HS-27A (cell line): ENCODE data around the gene CHST10.
"Not testable (repeated sequence)": the region's sequence is repeated elsewhere in the genome, so short reads cannot be mapped to it uniquely, and the experiment has no call there.

Experiments used
- DNase-seq: peaks from one replicate; pipeline ENCODE4 v3.0.0-alpha.2; 2012; ENCODE audit warnings: low read depth, missing footprints

CHST10 gene, protein sequence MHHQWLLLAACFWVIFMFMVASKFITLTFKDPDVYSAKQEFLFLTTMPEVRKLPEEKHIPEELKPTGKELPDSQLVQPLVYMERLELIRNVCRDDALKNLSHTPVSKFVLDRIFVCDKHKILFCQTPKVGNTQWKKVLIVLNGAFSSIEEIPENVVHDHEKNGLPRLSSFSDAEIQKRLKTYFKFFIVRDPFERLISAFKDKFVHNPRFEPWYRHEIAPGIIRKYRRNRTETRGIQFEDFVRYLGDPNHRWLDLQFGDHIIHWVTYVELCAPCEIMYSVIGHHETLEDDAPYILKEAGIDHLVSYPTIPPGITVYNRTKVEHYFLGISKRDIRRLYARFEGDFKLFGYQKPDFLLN

DNA sequence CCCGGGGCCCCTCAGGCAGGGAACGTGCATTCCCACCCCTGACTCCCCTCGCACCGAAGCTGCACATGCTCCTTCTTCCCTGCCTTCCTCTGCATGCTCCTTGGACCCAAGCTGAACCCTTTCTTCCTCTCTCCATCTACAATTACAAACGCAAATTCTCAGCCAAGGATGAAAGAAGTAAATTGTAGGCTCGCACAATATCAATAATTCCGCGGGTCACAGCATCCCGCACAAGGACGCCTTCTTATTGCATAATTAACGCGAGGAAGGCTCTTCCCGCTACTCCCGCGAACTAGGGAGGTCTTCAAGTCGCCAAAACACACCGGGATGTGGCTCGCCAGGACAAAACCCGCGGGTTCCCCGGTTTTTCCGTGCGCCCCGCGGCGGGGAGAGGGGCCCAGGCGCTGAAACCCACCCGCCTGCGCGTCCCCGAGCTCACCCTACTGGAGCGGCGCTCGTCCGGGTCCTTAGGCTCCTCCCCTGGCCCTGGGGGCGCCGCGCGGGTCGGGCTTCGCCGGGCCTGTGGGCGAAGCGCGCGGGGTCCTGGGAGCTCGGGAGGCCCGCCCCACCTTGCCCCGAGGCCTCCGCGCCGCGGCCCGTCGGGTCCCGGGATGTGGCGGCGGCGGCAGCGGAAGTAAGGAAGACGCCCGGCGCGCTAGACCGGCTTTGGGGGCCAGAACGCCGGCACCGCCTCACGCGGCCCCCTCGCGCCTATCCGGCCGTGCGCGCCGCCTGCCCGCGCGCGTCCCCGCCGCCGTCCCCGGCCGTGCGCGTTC lies at the start of gene CHST10:
TSS of gene CHST10 (minus strand) at position 734 of the 776 bp plus-strand sequence. CDS start 10,993 bp downstream, outside the sequence.
- no peak for DNase-seq

DNA sequence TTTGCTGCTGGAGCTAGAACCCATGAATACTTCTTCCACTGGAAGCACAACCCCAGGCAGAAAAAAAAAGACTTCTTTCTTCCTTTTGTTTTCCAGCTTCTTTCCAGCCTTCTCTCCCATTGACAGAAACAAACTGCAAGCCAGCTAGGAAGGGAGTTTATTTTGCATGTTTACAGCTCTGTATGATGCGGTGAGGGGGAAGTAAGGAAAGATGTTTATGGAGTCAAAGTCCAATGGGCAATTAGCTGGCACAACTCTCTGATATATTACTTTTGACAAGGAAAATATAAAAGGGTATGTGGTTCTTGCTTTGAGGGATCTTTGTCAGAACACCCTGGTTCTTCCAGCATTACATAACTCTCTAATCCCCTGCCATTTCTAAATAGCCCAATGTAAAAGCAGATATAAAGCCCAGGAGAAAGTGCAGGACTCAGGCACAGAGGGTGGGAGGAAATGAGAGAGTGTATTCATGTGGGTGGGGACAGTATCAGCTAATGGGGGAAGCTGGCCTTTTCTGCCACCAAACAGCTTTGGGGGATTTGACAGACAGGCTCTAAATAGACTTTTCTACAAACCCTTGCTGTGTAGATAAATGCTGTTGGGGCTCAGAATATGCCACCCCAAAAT lies 43.5 kb upstream of the CHST10 start:
- no peak for DNase-seq

DNA sequence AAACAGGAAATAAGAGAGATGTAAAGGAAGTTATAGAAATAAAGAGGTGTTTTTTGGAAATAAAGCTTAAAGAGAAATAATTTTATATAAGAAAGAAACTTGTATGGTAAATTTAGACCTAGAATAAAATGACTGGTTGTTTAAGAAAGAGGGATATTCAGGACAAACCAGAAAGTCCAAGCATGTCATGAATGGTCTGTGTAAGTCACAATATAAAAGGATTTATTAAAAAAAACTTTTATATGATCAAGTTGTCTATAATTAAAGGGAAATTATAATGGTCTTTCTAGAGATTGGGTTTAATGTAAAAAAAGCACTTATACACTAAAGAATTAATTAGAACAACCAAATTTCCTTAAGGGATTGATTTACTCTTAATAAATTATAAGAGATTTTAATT lies 38.9 kb upstream of the CHST10 start:
- DNase-seq: not testable (repeated sequence)

DNA sequence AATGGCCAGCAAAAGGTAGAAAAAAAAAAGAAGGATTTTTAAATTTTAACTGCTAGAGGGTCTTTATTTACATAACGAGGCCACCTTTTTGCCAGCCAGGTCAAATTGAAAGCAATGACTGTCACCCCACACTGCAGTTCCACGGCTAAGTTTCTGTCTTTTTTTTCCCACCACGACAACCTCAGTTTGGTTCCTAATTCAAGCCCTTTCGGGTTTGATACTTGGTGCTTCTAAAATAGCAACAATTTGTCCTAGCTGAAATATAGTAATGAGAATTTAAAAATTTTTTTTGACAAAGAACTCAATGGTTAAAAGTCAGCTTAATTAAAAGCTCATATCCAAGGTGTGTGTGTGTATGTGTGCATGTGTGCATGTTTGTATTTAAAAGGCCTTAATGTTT lies 36.4 kb upstream of the CHST10 start:
- DNase-seq: no peak

DNA sequence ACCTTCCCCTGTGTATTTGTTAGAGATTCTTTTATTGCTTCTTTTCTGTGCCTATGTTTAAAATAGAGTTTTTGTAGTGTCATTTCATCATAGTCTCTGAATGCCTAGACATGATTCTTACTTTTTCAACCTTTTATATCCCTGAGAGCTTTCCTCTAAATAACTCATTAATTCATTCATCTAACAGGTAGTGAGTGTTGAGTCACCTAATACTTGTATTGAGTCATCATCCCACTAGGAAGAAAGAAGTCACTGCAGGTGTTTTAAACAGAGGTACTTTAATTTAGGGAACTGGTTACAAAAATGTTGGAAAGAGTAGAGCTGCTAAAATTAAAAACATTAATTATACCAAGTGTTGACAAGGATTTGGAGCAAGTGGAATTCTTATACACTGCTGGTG lies 34.3 kb upstream of the CHST10 start:
- no peak for DNase-seq

DNA sequence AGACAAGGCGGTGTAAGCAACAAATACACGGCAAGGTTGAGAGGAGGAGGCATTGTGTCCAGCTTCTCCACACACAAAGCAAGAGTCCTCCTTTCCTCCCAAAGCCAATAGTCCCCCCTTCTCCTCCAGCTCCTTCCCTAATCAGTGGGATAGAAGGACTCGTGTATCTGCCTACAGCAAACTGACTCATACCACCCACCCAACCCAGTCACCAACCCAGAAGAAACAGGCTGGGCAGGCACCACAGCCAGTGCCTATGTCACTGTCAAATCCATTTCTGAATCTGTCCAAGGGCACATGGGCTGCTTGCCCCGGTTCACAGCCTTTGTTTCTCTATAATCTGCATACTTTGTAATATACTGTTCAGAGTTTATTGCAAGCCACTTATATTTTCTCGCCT lies 33.6 kb upstream of the CHST10 start:
- DNase-seq: no peak

DNA sequence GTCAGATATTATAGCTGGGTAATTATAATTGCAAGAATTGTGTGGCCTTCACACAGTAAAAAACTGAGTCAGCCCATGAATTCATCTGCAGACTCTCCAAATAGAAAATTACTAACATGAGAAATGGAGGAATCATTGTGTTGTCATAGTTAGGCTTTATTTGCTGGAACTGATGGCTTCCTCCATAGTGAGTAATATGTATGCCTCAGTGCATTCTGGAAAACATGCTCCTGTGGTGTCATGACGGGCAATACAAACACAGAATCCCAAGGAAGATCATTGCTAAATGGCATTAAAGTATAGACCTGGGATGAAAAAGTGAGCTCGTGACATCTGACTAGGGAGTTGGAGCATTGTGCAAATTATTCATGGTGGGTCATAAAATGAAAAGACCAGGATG lies 29.2 kb upstream of the CHST10 start:
- no peak for DNase-seq

DNA sequence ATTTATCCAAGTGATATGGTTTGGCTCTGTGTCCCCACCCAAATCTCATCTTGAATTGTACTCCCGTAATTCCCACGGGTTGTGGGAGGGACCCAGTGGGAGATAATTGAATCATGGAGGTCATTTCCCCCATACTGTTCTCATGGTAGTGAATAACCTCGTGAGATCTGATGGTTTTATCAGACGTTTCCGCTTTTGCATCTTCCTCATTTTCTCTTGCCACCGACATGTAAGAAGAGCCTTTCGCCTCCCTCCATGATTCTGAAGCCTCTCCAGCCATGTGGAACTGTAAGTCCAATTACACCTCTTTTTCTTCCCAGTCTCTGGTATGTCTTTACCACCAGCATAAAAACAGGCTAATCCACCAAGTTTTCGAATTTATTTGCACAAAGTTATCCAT lies 20.3 kb upstream of the CHST10 start:
- no peak for DNase-seq

DNA sequence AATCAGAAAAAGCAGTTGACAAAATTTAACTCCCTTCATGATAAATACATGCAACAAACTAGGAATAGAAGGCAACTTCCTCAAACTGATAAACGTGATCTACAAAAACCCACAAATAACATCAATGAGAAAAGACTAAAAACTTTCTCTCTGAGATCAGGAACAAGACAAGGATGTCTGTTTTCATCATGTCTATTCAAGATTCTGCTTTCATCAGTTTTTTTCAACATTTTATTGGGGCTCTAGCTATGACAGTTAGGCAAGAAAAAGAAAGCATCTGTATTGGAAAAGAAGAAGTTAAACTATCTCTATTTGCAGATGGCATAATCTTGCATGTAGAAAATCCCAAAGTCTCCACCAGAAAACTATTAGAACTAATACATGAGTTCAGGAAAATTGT lies 12.3 kb upstream of the CHST10 start:
- DNase-seq: no peak

DNA sequence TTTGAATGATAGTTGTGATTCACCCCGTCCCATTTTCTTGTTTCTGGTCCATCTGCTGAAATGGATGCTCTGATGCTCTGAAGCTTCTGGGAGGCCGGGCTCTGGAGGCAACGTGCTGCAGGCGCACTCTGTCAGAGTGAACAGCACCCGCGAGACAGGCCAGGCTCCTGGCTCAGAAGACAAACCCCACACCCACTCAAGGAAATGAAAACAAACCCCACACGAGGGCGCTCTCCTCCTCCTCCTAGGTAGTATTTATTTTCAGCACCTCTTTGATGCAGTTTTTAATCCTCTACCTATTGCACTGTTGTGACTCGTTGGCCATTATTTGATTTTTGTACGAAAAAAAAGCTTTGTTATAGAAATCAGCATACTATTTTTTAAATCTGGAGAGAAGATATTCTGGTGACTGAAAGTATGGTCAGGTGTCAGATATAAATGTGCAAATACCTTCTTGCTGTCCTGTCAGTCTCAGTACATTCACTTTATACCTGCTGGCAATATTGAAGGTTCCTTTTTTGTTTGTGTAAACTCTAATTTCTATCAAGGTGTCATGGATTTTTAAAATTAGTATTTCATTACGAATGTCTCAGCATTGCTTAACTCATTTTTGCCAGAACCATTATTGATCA lies 10.3 kb upstream of the CHST10 start:
- no peak for DNase-seq

DNA sequence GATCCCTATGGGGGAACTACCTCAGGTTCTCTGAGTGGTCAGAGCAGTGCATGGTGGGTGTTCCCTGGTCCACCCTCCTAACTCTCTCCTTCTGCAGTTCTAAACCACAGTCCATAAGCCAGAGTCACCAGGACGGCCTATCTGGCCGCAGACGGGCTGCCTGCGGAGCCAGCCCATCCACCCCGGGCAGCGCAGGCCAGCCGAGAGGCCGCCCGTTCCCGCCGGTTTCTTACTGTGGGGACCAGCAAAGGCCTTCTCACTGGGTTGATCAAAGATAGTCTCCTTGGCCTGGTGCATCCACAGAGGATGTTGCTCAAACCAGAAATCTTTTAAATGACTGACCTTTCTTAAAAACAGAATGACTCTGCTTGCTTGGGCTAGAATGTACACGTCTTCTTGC lies 9.6 kb upstream of the CHST10 start:
- no peak for DNase-seq

DNA sequence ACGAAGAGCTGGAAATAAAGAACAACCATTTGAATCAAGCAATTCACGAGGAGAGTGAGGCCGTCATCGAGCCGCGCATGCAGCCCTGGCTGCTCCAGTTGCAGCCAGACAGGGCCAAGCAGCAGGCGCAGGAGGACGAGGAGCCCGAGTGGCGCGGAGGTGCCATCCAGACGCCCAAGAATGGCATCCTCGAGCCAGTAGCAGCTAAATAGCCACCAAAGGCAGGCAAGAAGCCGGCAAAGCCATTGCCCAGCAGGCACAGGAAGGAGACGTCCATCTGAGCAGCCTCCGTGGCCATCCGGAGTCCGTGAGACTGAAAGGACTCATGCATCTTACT lies 8.9 kb upstream of the CHST10 start:
- no peak for DNase-seq

DNA sequence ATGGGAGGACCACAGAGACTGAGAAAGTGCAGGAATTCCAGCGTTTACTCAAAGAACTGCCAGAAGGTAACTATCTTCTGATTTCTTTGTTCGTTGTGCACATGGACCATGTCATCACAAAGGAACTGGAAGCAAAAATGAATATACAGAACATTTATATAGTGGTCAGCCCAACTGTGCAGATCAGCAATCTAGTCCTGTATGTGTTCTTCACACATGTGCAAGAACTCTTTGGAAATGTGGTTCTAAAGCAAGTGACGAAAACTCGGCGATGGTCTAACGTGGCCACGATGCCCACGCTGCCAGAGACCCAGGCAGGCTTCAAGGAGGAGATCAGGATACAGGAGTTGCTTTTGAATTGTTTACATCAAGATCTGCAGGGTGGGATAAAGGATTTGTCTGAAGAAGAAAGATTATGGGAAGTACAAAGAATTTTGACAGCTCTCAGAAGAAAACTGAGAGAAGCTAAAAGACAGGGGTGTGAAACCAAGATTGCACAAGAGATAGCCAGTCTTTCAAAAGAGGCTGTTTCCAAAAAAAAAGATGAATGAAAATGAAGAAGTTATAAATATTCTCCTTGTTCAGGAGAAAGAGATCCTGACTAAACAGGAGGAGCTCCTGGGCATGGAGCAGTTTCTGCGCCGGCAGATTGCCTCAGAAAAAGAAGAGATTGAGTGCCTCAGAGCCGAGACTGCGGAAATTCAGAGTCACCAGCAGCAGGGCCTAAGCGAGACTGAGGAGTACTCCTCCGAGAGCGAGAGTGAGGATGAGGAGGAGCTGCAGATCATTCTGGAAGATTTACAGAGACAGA lies 8.3 kb upstream of the CHST10 start:
- DNase-seq: no peak

DNA sequence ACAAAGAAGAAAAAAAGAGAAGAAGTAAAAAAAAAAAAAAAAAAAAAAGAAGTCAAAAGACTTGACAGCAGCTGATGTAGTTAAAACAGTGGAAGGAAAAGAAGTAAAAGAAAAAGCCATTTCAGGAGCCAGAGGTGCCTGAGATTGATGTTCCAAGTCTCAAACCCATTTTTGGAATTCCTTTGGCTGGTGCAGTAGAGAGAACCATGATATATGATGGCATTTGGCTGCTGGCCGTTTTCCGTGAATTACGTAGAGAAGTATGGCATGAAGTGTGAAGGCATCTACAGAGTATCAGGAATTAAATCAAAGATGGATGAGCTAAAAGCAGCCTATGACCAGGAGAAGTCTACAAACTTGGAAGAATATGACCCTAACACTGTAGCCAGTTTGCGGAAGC lies 7.6 kb upstream of the CHST10 start:
- DNase-seq: no peak

DNA sequence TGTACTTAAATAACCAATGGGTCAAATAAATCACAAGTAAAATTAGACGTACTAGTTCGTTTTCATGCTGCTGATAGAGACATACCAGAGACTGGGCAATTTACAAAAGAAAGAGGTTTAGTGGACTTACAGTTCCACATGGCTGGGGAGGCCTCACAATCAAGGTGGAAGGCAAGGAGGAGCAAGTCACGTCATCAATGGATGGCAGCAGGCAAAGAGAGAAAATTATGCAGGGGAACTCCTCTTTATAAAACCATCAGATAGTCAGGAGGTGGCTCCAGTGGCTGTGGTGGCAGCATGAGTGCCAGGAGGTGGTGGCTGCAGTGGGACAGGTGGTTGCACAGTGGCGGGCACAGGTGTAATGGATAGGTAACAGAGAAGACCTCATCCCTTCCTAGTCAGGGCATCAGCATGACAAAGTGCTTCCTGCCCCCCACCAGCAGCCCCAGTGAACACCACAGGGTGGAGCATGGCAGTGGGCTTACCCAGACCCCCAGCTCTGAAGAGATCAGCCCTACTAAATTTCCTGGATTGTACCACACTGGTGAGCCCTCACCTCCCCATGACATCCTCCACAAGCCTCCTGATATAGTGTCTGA lies 6.9 kb upstream of the CHST10 start:
- no peak for DNase-seq

DNA sequence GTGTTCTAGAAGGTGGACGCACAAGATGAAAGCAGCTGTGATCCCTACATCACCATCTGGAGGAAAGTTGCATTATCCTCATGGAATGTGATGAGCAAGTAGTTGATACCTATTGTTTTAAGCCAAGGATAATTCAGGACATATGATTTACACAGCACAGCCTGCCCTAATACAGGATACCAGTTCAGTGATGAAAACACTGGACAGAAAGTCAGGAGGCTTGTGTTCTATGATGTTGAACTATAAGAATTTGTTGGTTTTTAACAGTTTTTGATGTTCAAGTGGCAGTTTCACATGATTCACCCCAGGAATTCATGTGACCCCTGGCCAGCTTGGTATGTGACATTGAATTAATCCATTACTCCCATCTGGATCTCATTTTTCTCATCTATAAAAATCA lies 6.2 kb upstream of the CHST10 start:
- no peak for DNase-seq

DNA sequence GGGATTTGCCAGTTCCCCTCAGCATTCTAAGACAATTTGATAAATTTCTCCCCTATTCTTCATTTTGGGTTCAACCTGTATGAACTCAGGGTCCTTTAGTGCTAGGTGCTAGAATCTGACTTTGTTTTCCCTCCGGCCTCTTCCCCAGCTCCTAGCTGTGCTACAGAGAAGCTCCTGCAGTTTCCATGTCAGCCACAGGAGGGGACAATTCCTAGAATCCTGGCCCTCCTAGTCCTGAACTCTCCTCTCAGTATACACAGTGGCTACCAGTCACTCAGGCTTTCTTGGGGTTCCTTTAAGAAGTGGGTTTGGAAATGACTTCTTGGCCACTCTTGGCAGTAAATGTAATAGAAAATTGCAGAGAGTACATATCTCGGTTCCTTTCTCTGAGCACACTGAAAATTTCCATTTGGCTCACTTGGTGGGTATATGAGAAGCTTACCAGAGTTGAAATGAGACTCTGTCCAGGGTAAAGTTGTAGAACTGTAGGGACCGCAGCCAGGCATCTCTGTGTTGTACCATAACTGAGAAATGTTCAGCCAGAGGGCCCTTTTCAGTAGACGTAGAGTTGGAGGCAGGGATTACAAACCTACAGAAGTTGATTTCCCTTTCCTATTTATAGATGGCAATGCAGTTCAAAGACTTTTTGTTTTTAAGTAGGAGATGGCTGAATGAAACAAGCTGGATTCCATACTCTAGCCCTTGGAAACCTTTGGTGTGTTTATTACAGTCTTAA lies 5.0 kb upstream of the CHST10 start:
- no peak for DNase-seq

DNA sequence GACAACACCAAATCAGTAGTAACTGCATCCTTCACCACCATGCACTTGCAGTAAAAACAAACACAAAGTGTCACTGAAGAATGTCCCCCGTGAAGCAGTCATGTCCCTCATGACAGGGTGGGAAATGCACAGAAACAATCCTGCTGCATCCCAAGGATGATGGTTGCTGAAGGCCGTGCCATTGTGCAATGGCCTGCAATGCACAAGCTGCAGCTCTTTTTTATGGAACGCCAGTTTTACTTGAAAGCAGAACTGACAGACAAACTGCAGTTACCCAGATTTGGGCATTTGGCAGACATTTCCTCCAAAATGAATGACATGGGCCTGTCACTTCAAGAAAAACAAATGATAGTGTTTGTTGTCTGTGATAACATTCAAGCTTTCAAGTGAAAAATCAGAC lies 2.4 kb upstream of the CHST10 start:
- no peak for DNase-seq

DNA sequence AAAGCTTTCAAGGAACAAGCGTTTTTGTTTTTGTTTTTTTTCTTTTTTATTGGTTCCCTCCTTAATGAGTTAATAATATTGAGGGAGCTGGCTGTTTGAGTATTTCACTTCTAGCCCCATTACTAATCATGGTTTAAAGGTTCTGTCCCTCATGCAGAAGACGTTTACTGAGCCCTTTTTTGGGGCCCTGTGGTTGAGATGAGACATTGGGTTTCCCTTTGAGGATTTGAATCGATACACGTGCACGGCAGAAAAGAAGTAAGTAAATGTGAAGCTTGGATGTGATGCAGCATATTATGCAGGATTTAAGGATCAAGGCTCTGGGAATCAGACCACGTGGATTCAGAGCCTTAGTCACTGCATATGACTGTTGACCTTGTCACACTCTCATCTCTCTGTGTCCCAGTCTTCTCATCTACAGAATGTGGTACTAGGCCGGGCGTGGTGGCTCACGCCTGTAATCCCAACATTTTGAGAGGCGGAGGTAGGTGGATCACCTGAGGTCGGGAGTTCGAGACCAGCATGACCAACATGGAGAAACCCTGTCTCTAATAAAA lies 1.0 kb upstream of the CHST10 start:
- no peak for DNase-seq

DNA sequence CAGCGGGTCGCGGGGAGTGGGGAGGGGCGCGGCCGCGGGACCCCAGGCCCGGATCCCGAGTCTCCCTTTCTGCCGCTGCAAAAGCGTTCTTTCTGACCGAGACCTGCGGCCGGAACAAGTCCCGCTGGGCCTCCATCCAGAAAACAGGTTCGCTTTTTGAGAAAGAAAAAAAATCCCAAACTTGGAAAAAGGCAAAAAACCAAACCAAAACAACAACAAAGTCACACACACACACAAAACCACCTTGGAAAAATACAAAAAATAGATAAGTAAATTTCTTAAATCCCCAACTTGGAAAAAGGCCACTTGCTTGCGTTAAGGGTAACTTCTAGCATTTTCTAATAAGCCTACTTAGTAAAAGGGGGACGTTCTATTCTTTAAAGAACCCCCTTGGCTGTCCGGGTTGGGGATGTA lies 250 bp upstream of the CHST10 start:
- no peak for DNase-seq
